GM18502 (cell line): ENCODE measurements around the gene MRPL37.

Experiments
- ATAC-seq: cut with Tn5 transposase; IDR thresholded peaks from one replicate; pipeline ENCODE4 v1.9.1; 2021; ENCODE audit warnings: mild to moderate bottlenecking; ENCODE audit not compliant: unreplicated experiment, poor library complexity

MRPL37 gene

GRCh38 chr1:54259546-54260140 is 59.7 kb downstream of the MRPL37 start:
- ATAC-seq = no peak

DNA sequence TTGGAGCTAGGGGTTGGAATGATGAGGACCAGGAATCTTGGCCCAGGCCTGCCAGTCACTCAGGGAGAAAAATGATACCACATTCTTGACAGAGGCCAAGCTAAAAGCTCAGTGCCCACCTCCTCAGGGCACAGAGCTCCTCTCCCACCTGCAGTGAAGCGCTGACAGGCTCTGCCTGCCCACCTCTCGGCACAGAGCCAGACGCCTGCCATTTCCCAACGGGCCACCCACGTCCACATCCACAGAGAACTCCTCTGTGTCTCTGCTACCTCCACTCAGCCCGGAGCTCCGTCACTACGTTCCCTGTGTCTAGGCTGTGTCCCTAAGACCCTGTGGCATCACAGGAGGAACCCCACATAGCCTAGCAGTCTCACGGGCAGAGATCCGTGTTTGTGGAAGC is 60.8 kb downstream of the MRPL37 start:
- no peak for ATAC-seq

DNA sequence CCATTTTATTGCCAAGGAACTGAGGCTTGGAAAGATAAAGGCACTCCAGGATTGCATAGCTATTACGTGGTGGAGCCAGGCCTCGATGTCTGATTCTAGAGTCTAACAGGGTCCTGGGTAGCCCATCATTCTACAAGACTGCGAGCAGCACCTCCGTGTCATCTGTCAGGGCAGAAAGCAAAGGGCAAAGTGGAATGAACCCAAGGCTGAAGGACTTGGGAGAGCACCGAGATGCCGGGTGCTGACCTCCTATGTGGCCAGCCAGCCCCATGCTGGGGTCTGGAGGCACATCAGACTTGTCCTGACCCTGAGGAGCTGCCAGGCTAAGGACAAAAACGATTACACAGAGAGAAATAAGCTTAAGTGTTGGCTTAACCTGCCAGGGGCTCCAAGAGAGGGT is 62.3 kb downstream of the MRPL37 start:
- no peak for ATAC-seq

- no peak for ATAC-seq
These were observed 63.7 kb downstream of the MRPL37 start for GRCh38 chr1:54263601-54264226.

GRCh38 chr1:54265126-54265525 is 65.2 kb downstream of the MRPL37 start:
- ATAC-seq = no peak

DNA sequence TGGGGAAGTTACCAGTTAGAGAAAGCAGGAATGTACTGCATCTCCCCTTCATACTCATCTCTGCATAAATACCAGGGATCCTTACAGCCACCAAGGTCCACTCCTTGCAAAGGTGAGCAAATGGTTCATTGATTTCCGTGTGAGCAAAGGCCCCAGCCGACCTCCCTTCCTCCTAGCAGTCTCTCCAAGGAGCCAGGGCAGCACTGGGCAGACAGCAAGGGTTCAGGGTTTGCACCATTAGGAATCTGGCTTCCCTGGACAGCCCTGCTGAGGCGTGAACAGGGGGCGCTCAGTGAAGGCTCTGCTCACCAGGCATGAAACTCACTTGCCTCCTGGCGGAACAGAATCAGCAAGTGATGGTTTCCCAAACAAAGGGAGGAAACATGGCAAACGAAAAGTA is 65.7 kb downstream of the MRPL37 start:
- no peak for ATAC-seq

DNA sequence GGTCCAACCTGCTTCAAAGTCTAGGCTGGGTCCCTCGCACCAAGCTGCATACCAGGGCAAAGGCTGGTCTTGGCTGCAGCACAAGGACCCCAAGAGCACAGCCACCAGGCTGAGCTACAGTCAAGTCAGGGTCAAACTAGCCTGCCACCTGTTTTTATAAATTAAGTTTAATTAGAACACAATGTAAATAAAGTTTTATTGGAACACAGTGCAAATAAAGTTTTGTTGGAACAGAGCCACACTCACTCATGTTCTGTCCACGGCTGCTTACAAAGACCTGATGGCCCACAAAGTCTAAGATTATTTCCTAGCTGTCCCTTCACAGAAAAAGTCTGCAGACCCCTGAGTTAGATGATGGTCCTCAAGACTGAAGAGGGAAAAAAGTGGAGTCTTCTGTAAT is 66.2 kb downstream of the MRPL37 start:
- ATAC-seq = no peak

- no peak for ATAC-seq
These were observed 66.9 kb downstream of the MRPL37 start for GRCh38 chr1:54266908-54267307.
